ENCODE results near the gene DNAJC7. TPM values are rescaled to one million over a fixed set of nuclear protein-coding genes. Genes with fewer than 3 reads are reported as not detected.

The DNAJC7 gene
- total RNA-seq, 1 donor from 2014 or later, result 55.3 TPM

DNA sequence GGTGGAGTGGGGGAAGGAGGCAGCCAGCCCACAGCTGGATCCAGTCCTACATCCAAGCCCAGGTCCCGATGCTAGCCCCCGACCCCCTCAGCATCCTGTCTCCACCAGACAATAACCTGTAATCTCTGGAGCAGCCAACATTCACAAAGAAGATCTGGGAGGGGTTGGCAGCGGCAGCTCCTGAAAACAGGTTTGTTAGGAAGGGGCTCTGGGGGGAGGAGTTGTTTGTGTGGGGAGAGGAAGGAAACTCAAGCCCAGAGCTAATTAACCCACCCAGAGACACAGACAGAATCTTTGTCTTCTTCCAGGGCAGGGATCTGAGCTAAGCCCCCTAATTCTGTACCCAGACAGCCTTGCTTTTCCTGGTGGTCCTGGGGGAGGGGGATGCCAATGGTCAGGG lies 37.8 kb upstream of the DNAJC7 start:
- Histone ChIP-seq H3K9me3 (ENCODE audit: control insufficient read depth in 3 of 3, low read length in 3 of 3) (no peaks in the 10 kb centered on the region), H3K4me1 (ENCODE audit: control insufficient read depth in 3 of 3, insufficient read depth in 3 of 3, low read length in 3 of 3) (peaks cover 4 to 8% (median 7%) of the 10 kb centered on the region in 3 donors), H3K27ac (ENCODE audit: low read depth, low read length) (no peak overlapping the region), H3K4me3 (ENCODE audit: low read length in 3 of 3) (no peak overlapping the region), H3K36me3 (ENCODE audit: control insufficient read depth in 3 of 3, insufficient read depth in 3 of 3, low read length in 3 of 3) (no peaks in the 10 kb centered on the region), H3K9ac (ENCODE audit: low read depth in 1 of 3, low read length in 3 of 3) (no peak overlapping the region), H3K27me3 (ENCODE audit: control insufficient read depth in 3 of 3, insufficient read depth in 3 of 3, low read length in 3 of 3) (peaks cover 0 to 22% (median 3%) of the 10 kb centered on the region in 3 donors)

DNA sequence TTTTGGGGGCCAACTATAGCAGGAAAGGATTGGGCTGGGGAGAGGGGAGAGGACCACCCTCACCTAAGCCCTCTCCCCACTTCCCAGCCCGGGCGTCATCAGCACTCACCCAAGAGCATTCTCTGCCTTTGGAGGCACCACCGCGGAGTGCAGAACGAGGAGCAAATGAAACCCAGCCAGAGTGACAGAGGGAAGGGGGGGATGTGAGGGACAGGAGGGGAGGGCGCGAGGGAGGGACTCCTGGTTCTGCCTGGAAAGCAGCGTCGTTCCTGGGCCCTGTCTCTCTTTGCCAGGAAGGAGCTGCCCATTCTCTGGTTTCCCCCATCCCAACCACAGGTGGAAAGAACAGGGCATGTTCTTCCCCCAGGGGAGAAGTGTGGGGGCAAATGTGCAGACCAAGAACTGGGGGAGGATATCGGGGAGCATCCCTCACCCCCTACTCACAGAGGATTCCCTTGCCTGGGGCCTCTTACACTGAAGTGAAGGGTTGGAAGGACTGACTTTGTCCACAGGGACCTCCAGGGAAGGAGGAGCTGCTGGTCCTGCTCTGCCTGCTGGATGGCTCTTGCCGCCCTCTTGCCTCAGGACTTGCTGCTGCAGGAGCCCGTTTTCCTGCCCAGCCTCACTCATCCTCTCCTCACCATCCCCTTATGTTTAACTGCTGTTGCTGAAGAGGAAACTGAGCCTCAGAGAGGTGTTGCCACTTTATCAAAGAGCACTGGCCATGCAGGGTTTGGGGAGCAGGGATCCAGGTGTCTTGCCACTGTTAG lies 36.7 kb upstream of the DNAJC7 start:
- no peak overlapping the region for H3K27ac ChIP-seq (ENCODE audit: low read depth, low read length)
- H3K36me3 ChIP-seq (ENCODE audit: control insufficient read depth in 3 of 3, insufficient read depth in 3 of 3, low read length in 3 of 3), result no peaks in the 10 kb centered on the region
- peaks cover 11 to 14% (median 13%) of the 10 kb centered on the region in 3 donors for H3K4me1 ChIP-seq (ENCODE audit: control insufficient read depth in 3 of 3, insufficient read depth in 3 of 3, low read length in 3 of 3)
- H3K4me3 ChIP-seq (ENCODE audit: low read length in 3 of 3), result no peak overlapping the region
- no peaks in the 10 kb centered on the region for H3K9me3 ChIP-seq (ENCODE audit: control insufficient read depth in 3 of 3, low read length in 3 of 3)
- H3K9ac ChIP-seq (ENCODE audit: low read depth in 1 of 3, low read length in 3 of 3), result no peak overlapping the region
- H3K27me3 ChIP-seq (ENCODE audit: control insufficient read depth in 3 of 3, insufficient read depth in 3 of 3, low read length in 3 of 3), result peaks cover 0 to 22% (median 3%) of the 10 kb centered on the region in 3 donors

DNA sequence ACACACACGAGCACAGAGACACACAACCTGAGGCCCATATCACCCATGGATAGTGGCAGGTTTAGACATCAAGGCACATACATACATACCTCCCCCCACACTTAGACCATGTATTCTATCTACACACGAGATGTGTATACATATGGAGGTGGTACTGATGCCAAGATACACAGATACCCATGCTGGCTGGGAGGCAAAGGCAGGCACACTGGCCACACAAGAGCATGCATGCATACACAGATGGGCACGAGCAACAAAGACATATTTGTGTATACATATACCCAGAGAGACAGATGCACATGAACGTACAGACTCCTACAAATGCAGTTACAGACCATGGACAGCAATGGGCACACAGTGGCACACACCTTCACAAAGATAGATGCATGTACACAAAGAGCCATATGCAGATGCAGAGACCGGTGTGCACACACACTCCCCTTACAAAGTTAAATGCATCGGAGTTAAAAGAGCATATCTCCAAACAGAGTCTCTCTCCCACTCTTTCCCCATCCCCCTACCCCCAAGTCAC lies 35.2 kb upstream of the DNAJC7 start:
- no peaks in the 10 kb centered on the region for H3K9me3 ChIP-seq (ENCODE audit: control insufficient read depth in 3 of 3, low read length in 3 of 3)
- no peak overlapping the region for H3K9ac ChIP-seq (ENCODE audit: low read depth in 1 of 3, low read length in 3 of 3)

GRCh38 chr17:42051645-42052044 lies 34.4 kb upstream of the DNAJC7 start:
- Histone ChIP-seq H3K27me3 (ENCODE audit: control insufficient read depth in 3 of 3, insufficient read depth in 3 of 3, low read length in 3 of 3) (peaks cover 0 to 22% (median 3%) of the 10 kb centered on the region in 3 donors), H3K27ac (ENCODE audit: low read depth, low read length) (no peak overlapping the region), H3K4me1 (ENCODE audit: control insufficient read depth in 3 of 3, insufficient read depth in 3 of 3, low read length in 3 of 3) (peaks cover 11 to 14% (median 13%) of the 10 kb centered on the region in 3 donors), H3K4me3 (ENCODE audit: low read length in 3 of 3) (no peak overlapping the region), H3K9me3 (ENCODE audit: control insufficient read depth in 3 of 3, low read length in 3 of 3) (no peaks in the 10 kb centered on the region), H3K36me3 (ENCODE audit: control insufficient read depth in 3 of 3, insufficient read depth in 3 of 3, low read length in 3 of 3) (no peaks in the 10 kb centered on the region), H3K9ac (ENCODE audit: low read depth in 1 of 3, low read length in 3 of 3) (no peak overlapping the region)

More for the DNA sequence above, 35.2 kb upstream of the DNAJC7 start:
- Histone ChIP-seq H3K27ac (ENCODE audit: low read depth, low read length) (no peak overlapping the region), H3K27me3 (ENCODE audit: control insufficient read depth in 3 of 3, insufficient read depth in 3 of 3, low read length in 3 of 3) (peaks cover 0 to 22% (median 3%) of the 10 kb centered on the region in 3 donors), H3K36me3 (ENCODE audit: control insufficient read depth in 3 of 3, insufficient read depth in 3 of 3, low read length in 3 of 3) (no peaks in the 10 kb centered on the region), H3K4me1 (ENCODE audit: control insufficient read depth in 3 of 3, insufficient read depth in 3 of 3, low read length in 3 of 3) (peaks cover 11 to 14% (median 13%) of the 10 kb centered on the region in 3 donors), H3K4me3 (ENCODE audit: low read length in 3 of 3) (no peak overlapping the region)

DNA sequence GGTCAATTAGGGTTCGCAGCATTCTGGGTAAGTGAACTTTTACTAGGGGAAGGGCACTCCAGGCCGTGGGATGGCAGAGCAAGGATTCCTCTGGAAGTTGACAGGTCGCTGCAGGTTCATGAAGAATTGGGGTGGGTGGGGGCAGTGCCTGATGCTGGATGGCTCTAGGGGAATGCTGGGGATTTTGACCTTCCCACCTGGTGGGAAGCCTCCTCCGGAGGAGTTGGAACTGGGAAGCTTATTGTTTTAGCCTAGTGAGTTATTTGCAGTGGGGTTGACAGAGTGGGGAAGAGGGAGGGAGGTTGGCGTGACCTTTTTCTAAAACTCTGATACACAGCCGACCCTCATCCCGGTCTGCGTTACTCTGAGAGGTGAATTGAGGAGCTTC lies 33.8 kb upstream of the DNAJC7 start:
- Histone ChIP-seq H3K9me3 (ENCODE audit: control insufficient read depth in 3 of 3, low read length in 3 of 3) (no peaks in the 10 kb centered on the region), H3K27me3 (ENCODE audit: control insufficient read depth in 3 of 3, insufficient read depth in 3 of 3, low read length in 3 of 3) (peaks cover 0 to 19% (median 3%) of the 10 kb centered on the region in 3 donors), H3K4me3 (ENCODE audit: low read length in 3 of 3) (peak overlapping the region; percentile 68 to 76 (median 68)), H3K9ac (ENCODE audit: low read depth in 1 of 3, low read length in 3 of 3) (peak overlapping the region; percentile 53 to 84 (median 68)), H3K4me1 (ENCODE audit: control insufficient read depth in 3 of 3, insufficient read depth in 3 of 3, low read length in 3 of 3) (peaks cover 11 to 14% (median 13%) of the 10 kb centered on the region in 3 donors), H3K27ac (ENCODE audit: low read depth, low read length) (no peak overlapping the region), H3K36me3 (ENCODE audit: control insufficient read depth in 3 of 3, insufficient read depth in 3 of 3, low read length in 3 of 3) (no peaks in the 10 kb centered on the region)

DNA sequence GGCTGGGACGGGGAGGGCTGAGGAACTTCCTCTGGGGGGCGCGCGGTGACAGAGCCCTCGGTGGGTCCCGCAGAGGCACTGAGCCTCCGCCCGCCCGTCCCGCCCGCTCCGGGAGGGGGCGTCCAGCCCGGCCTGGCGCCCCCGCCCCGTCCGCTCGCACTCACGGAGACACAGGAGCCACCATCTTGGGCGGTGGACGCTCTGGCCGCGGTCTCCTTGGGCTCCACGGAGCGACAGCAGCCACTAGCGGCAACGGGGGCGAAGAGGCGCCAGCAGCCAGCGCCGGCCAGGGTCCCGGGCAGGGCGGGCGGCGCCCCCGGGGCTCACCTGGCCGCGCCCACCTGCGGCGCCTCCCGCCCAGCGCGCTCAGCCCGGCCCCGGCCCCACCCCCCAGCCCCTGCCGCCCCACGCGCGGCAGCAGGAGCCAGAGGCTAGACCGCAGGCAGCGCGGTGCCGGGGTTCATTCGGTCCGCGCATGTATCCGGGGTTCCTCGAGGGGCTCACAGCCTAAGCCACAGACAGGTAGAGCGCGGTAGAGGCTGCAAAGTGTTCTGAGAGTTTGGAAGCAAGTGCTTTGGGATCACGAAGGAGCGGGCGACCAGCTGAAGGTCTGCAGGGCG lies 33.3 kb upstream of the DNAJC7 start, which contains the start of gene C17orf113:
Gene C17orf113 (minus strand): TSS at position 209 of the 620 bp plus-strand sequence. CDS start 7,225 bp downstream, outside the sequence.
- Histone ChIP-seq H3K9me3 (ENCODE audit: control insufficient read depth in 3 of 3, low read length in 3 of 3) (no peaks in the 10 kb centered on the region), H3K36me3 (ENCODE audit: control insufficient read depth in 3 of 3, insufficient read depth in 3 of 3, low read length in 3 of 3) (no peaks in the 10 kb centered on the region), H3K4me3 (ENCODE audit: low read length in 3 of 3) (peak within 1 kb of the TSS; percentile 68 to 76 (median 71)), H3K9ac (ENCODE audit: low read depth in 1 of 3, low read length in 3 of 3) (peak within 1 kb of the TSS; percentile 68 to 84 (median 81)), H3K27ac (ENCODE audit: low read depth, low read length) (no peak within 1 kb of the TSS), H3K4me1 (ENCODE audit: control insufficient read depth in 3 of 3, insufficient read depth in 3 of 3, low read length in 3 of 3) (peaks cover 11 to 14% (median 13%) of the 10 kb centered on the region in 3 donors), H3K27me3 (ENCODE audit: control insufficient read depth in 3 of 3, insufficient read depth in 3 of 3, low read length in 3 of 3) (peaks cover 0 to 16% (median 3%) of the 10 kb centered on the region in 3 donors)

DNA sequence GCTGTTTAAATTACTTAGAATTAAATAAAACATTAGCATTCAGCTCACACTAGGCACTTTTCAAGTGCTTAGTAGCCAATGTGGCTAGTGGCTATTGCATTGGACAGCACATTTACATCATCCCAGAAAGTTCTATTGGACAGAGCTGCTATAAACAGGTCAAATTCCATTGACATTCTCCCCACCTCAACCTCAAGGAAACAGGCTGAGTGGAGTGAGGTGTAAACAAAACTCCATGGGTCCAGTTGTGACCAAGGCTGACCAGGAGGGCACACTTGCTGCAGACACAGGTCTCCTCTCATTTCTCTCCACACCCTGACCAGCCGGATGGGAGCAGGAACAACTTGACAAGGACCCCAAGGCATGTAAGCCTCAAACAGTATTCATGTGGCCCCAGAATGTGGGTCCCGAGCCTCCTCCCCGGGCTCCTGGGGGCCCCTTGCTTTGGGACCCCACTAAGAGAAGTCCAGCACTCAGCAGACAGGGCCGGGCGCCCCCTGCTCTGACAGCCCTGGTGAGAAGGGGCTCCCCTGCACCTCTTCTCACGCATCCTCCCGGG lies 32.7 kb upstream of the DNAJC7 start:
- H3K9ac ChIP-seq (ENCODE audit: low read depth in 1 of 3, low read length in 3 of 3), result peak overlapping the region; percentile 25 to 84 (median 81)
- peaks cover 0 to 14% (median 3%) of the 10 kb centered on the region in 3 donors for H3K27me3 ChIP-seq (ENCODE audit: control insufficient read depth in 3 of 3, insufficient read depth in 3 of 3, low read length in 3 of 3)
- no peak overlapping the region for H3K27ac ChIP-seq (ENCODE audit: low read depth, low read length)
- no peaks in the 10 kb centered on the region for H3K36me3 ChIP-seq (ENCODE audit: control insufficient read depth in 3 of 3, insufficient read depth in 3 of 3, low read length in 3 of 3)
- no peaks in the 10 kb centered on the region for H3K9me3 ChIP-seq (ENCODE audit: control insufficient read depth in 3 of 3, low read length in 3 of 3)
- H3K4me3 ChIP-seq (ENCODE audit: low read length in 3 of 3), result peak overlapping the region; percentile 60 to 76 (median 71)
- peaks cover 11 to 14% (median 13%) of the 10 kb centered on the region in 3 donors for H3K4me1 ChIP-seq (ENCODE audit: control insufficient read depth in 3 of 3, insufficient read depth in 3 of 3, low read length in 3 of 3)

- H3K9ac ChIP-seq (ENCODE audit: low read depth in 1 of 3, low read length in 3 of 3), result no peak overlapping the region
- no peaks in the 10 kb centered on the region for H3K27me3 ChIP-seq (ENCODE audit: control insufficient read depth in 3 of 3, insufficient read depth in 3 of 3, low read length in 3 of 3)
- no peaks in the 10 kb centered on the region for H3K9me3 ChIP-seq (ENCODE audit: control insufficient read depth in 3 of 3, low read length in 3 of 3)
- H3K27ac ChIP-seq (ENCODE audit: low read depth, low read length), result no peak overlapping the region
- H3K4me1 ChIP-seq (ENCODE audit: control insufficient read depth in 3 of 3, insufficient read depth in 3 of 3, low read length in 3 of 3), result peaks cover 11 to 17% (median 13%) of the 10 kb centered on the region in 3 donors
- no peak overlapping the region for H3K4me3 ChIP-seq (ENCODE audit: low read length in 3 of 3)
- peaks cover 0 to 2% (median 0%) of the 10 kb centered on the region in 3 donors for H3K36me3 ChIP-seq (ENCODE audit: control insufficient read depth in 3 of 3, insufficient read depth in 3 of 3, low read length in 3 of 3)
Measured at GRCh38 chr17:42047343-42047742, 30.1 kb upstream of the DNAJC7 start.

GRCh38 chr17:42045719-42046118 lies 28.5 kb upstream of the DNAJC7 start:
- H3K27ac ChIP-seq (ENCODE audit: low read depth, low read length), result no peak overlapping the region
- peaks cover 4 to 11% (median 11%) of the 10 kb centered on the region in 3 donors for H3K4me1 ChIP-seq (ENCODE audit: control insufficient read depth in 3 of 3, insufficient read depth in 3 of 3, low read length in 3 of 3)
- H3K36me3 ChIP-seq (ENCODE audit: control insufficient read depth in 3 of 3, insufficient read depth in 3 of 3, low read length in 3 of 3), result peaks cover 0 to 2% (median 0%) of the 10 kb centered on the region in 3 donors
- no peaks in the 10 kb centered on the region for H3K27me3 ChIP-seq (ENCODE audit: control insufficient read depth in 3 of 3, insufficient read depth in 3 of 3, low read length in 3 of 3)
- H3K9me3 ChIP-seq (ENCODE audit: control insufficient read depth in 3 of 3, low read length in 3 of 3), result no peaks in the 10 kb centered on the region
- no peak overlapping the region for H3K9ac ChIP-seq (ENCODE audit: low read depth in 1 of 3, low read length in 3 of 3)
- H3K4me3 ChIP-seq (ENCODE audit: low read length in 3 of 3), result no peak overlapping the region
